GM20431 (cell line): ENCODE measurements around the gene SLX1A.
"Not testable (repeated sequence)": the region's sequence is repeated elsewhere in the genome, so short reads cannot be mapped to it uniquely, and the experiment has no call there.

Experiments
- in situ Hi-C: fragments of 300-500 bp; cut with MseI, MboI; formaldehyde crosslinking; loops from one replicate; pipeline ENCODE4 v1.15.0; 2020; ENCODE audit warnings: low sequenced_read_pairs; ENCODE audit not compliant: unreplicated experiment

The SLX1A gene

GRCh38 chr16:30183233-30184095, 10.2 kb upstream of the SLX1A start, which contains the start of gene CORO1A:
Gene CORO1A (plus strand): TSS chr16:30183602. CDS start chr16:30185210, 1,608 bp downstream.
- in situ Hi-C loops: no loop called here

- in situ Hi-C loops: no loop called here
Observed at GRCh38 chr16:30184096-30184890, 9.4 kb upstream of the SLX1A start.

GRCh38 chr16:30184891-30185682, 8.6 kb upstream of the SLX1A start:
- in situ Hi-C loops: no loop called here

GRCh38 chr16:30185683-30186421, 7.8 kb upstream of the SLX1A start:
- in situ Hi-C loops: no loop called here

- in situ Hi-C loops: no loop called here
Observed at GRCh38 chr16:30186444-30186781, 7.3 kb upstream of the SLX1A start.

GRCh38 chr16:30186782-30187555, 6.7 kb upstream of the SLX1A start:
- in situ Hi-C loops: no loop called here

- in situ Hi-C loops: no loop called here
Observed at GRCh38 chr16:30187556-30187865, 6.2 kb upstream of the SLX1A start.

- in situ Hi-C loops: no loop called here
Observed at GRCh38 chr16:30187971-30188561, 5.6 kb upstream of the SLX1A start.

- in situ Hi-C loops: not testable (repeated sequence)
Observed at GRCh38 chr16:30191158-30191557, 2.5 kb upstream of the SLX1A start.

- in situ Hi-C loops: not testable (repeated sequence)
Observed at GRCh38 chr16:30193098-30193497, 577 bp upstream of the SLX1A start.

- in situ Hi-C loops: not testable (repeated sequence)
Observed at GRCh38 chr16:30194172-30194925, 674 bp downstream of the SLX1A start.

GRCh38 chr16:30197001-30197400, 3.3 kb downstream of the SLX1A start:
- in situ Hi-C loops: not testable (repeated sequence)

GRCh38 chr16:30199049-30199448, 5.4 kb downstream of the SLX1A start, which contains the start of gene SULT1A3:
Gene SULT1A3 (plus strand): TSS chr16:30199255. CDS start chr16:30200729, 1,474 bp downstream.
- in situ Hi-C loops: not testable (repeated sequence)

- in situ Hi-C loops: not testable (repeated sequence)
Observed at GRCh38 chr16:30199608-30200343, 6.1 kb downstream of the SLX1A start.

GRCh38 chr16:30205541-30206236, 12.0 kb downstream of the SLX1A start:
- in situ Hi-C loops: not testable (repeated sequence)

- in situ Hi-C loops: not testable (repeated sequence)
Observed at GRCh38 chr16:30206252-30206651, 12.6 kb downstream of the SLX1A start.
